Glomerular endothelial cell (primary cell): Measurements from ENCODE around the gene ZNF529. TPM values are rescaled to one million over a fixed set of nuclear protein-coding genes. Genes with fewer than 3 reads are reported as not detected.

Experiments used
- DNase-seq: peaks from one replicate; pipeline ENCODE4 v3.0.0-alpha.2; 2011; ENCODE audit warnings: low read depth, low spot score; ENCODE audit errors: extremely low read depth
- total RNA-seq: library from RNA; depleted of rRNA; stranded (reverse); fragments of >200 nt; gene quantifications from 2 replicates; pipeline ENCODE4 v1.2.3, GENCODE V29; 2015

The ZNF529 gene
- total RNA-seq, 1 donor from 2014 or later, result 8.1 TPM

GRCh38 chr19:36514012-36514612, 59.0 kb downstream of the ZNF529 start:
- no peak for DNase-seq

- DNase-seq, result no peak
These were observed 64.8 kb downstream of the ZNF529 start for GRCh38 chr19:36508325-36508724.

- no peak for DNase-seq
These were observed 71.1 kb downstream of the ZNF529 start for GRCh38 chr19:36501973-36502372.

GRCh38 chr19:36497001-36497400, 76.1 kb downstream of the ZNF529 start:
- no peak for DNase-seq

Other genes starting within 250 kb of the ZNF529 start
- 1.2 and 3.5 TPM in 2 replicates for gene ZFP14, start 194.1 kb downstream of the ZNF529 start, total RNA-seq
- gene ZFP82, start 154.6 kb downstream of the ZNF529 start, total RNA-seq, result 3.5 and 4.7 TPM in 2 replicates
- 4.0 and 11.1 TPM in 2 replicates for gene ZNF566, start 83.7 kb downstream of the ZNF529 start, total RNA-seq
- gene ZNF260, start 45.0 kb downstream of the ZNF529 start, total RNA-seq, result 12.7 and 13.8 TPM in 2 replicates
- gene ZNF382, start 32.0 kb upstream of the ZNF529 start, total RNA-seq, result 6.0 and 8.5 TPM in 2 replicates
- 5.4 and 12.4 TPM in 2 replicates for gene ZNF461, start 93.5 kb upstream of the ZNF529 start, total RNA-seq
- gene ZNF567, start 114.3 kb upstream of the ZNF529 start, total RNA-seq, result 4.4 and 11.0 TPM in 2 replicates
- 1.6 and 2.3 TPM in 2 replicates for gene ZNF850, start 199.5 kb upstream of the ZNF529 start, total RNA-seq